ENCODE data around the gene MORC2.

MORC2 gene

GRCh38 chr22:30918761-30919160 is 49.8 kb downstream of the MORC2 start:
- no peak for DNase-seq

- DNase-seq: no peak
Measured at GRCh38 chr22:30910358-30910757, 58.2 kb downstream of the MORC2 start.

GRCh38 chr22:30909306-30909705 is 59.3 kb downstream of the MORC2 start:
- DNase-seq: no peak

GRCh38 chr22:30908051-30908461 is 60.5 kb downstream of the MORC2 start:
- no peak for DNase-seq

- no peak for DNase-seq
Measured at GRCh38 chr22:30906946-30907345, 61.6 kb downstream of the MORC2 start.

GRCh38 chr22:30906411-30906810 is 62.2 kb downstream of the MORC2 start:
- no peak for DNase-seq

GRCh38 chr22:30905696-30906341 is 62.8 kb downstream of the MORC2 start:
- DNase-seq: no peak

- DNase-seq: no peak
Measured at GRCh38 chr22:30903876-30904460, 64.6 kb downstream of the MORC2 start.

- DNase-seq: no peak
Measured at GRCh38 chr22:30902496-30903357, 65.8 kb downstream of the MORC2 start.

GRCh38 chr22:30894371-30894740 is 74.2 kb downstream of the MORC2 start:
- no peak for DNase-seq

GRCh38 chr22:30893434-30894370 is 74.9 kb downstream of the MORC2 start:
- no peak for DNase-seq

- no peak for DNase-seq
Measured at GRCh38 chr22:30892731-30893221, 75.8 kb downstream of the MORC2 start.

GRCh38 chr22:30892286-30892685 is 76.3 kb downstream of the MORC2 start:
- DNase-seq: no peak

- no peak for DNase-seq
Measured at GRCh38 chr22:30891781-30892180, 76.8 kb downstream of the MORC2 start.

GRCh38 chr22:30891443-30891755 is 77.2 kb downstream of the MORC2 start:
- no peak for DNase-seq

- no peak for DNase-seq
Measured at GRCh38 chr22:30890686-30891442, 77.7 kb downstream of the MORC2 start.

GRCh38 chr22:30889996-30890480 is 78.5 kb downstream of the MORC2 start:
- DNase-seq: no peak

GRCh38 chr22:30889268-30889995 is 79.1 kb downstream of the MORC2 start:
- no peak for DNase-seq

GRCh38 chr22:30887861-30888260 is 80.7 kb downstream of the MORC2 start:
- no peak for DNase-seq

- DNase-seq: no peak
Measured at GRCh38 chr22:30887453-30887852, 81.1 kb downstream of the MORC2 start.

GRCh38 chr22:30885591-30885990 is 83.0 kb downstream of the MORC2 start:
- no peak for DNase-seq

Measured in NCI-H1417 treated with DMSO at 0.1 percent for 48 hours (cell line).